Smooth muscle cell (in vitro differentiated cells): ENCODE results near the gene TTLL7. TPM values are rescaled to one million over a fixed set of nuclear protein-coding genes. Genes with fewer than 3 reads are reported as not detected.
A peak's percentile ranks its signal among the peaks of the same experiment; 100 is the strongest.

ENCODE experiments used
- DNase-seq: peaks from one replicate; lab custom pipeline; 2025; ENCODE audit not compliant: unreplicated experiment; lab: John Stamatoyannopoulos, UW
- H2AFZ ChIP-seq: fragments of 200-600 bp; sonication (generic); 2 replicates; pipeline ENCODE4 v1.6.0; 2016; ENCODE audit warnings: antibody characterized with exemption, low read depth, mild to moderate bottlenecking
- H3F3A ChIP-seq: fragments of 200-600 bp; sonication (generic); 2 replicates; pipeline ENCODE4 v1.6.0; 2017; ENCODE audit warnings: antibody characterized with exemption, low read depth
- H3K27ac ChIP-seq: fragments of 200-600 bp; sonication (generic); 2 replicates; pipeline ENCODE4 v1.5.1; 2016; ENCODE audit warnings: low read depth, mild to moderate bottlenecking
- H3K27me3 ChIP-seq: fragments of 200-600 bp; sonication (generic); 2 replicates; pipeline ENCODE4 v1.6.1; 2016; ENCODE audit warnings: low read depth, mild to moderate bottlenecking
- H3K36me3 ChIP-seq: fragments of 200-600 bp; sonication (generic); 2 replicates; pipeline ENCODE4 v1.5.1; 2016; ENCODE audit warnings: low read depth
- H3K4me1 ChIP-seq: fragments of 200-600 bp; sonication (generic); 2 replicates; pipeline ENCODE4 v1.5.1; 2016; ENCODE audit warnings: low read depth
- H3K4me2 ChIP-seq: fragments of 200-600 bp; sonication (generic); 2 replicates; pipeline ENCODE4 v1.6.0; 2016; ENCODE audit warnings: mild to moderate bottlenecking
- H3K4me3 ChIP-seq: fragments of 200-600 bp; sonication (generic); 2 replicates; pipeline ENCODE4 v1.5.1; 2016; ENCODE audit warnings: mild to moderate bottlenecking
- H3K79me2 ChIP-seq: fragments of 200-600 bp; sonication (generic); 2 replicates; pipeline ENCODE4 v1.6.0; 2016; ENCODE audit warnings: low read depth, mild to moderate bottlenecking
- H3K9ac ChIP-seq: fragments of 200-600 bp; sonication (generic); 2 replicates; pipeline ENCODE4 v1.6.0; 2016; ENCODE audit warnings: low read depth
- H3K9me3 ChIP-seq: fragments of 200-600 bp; sonication (generic); replicated peaks from 2 replicates; pipeline ENCODE4 v1.5.1; 2016; ENCODE audit warnings: low read depth
- H4K20me1 ChIP-seq: fragments of 200-600 bp; sonication (generic); 2 replicates; pipeline ENCODE4 v1.6.0; 2016; ENCODE audit warnings: low read depth
- WGBS: methylation state at CpG from one replicate; pipeline ENCODE4 v1.1.7; 2016; ENCODE audit warnings: low lambda C conversion rate; 5-methylcytosine and 5-hydroxymethylcytosine counted together
- polyA plus RNA-seq: library from polyadenylated mRNA; unstranded; fragments of >200 nt; fragmentation: Nextera tagmentation; extraction: Ambion mirVana; gene quantifications from 2 replicates; pipeline ENCODE4 v1.2.1, GENCODE V29; 2016
- total RNA-seq: library from RNA; depleted of rRNA; stranded (reverse); fragments of >200 nt; gene quantifications from 2 replicates; pipeline ENCODE4 v1.2.3, GENCODE V29; 2014
- TF ChIP-seq, protein P1 (sequence below): fragments of 200-600 bp; sonication (generic); IDR thresholded peaks from 2 replicates; pipeline ENCODE4 v1.5.1; 2017; ENCODE audit warnings: borderline replicate concordance, mild to moderate bottlenecking, antibody characterized with exemption; ENCODE audit not compliant: insufficient read depth, poor library complexity, severe bottlenecking

The TTLL7 gene
- total and polyA plus RNA-seq, 2 experiments from 2014 or later = 4.8 to 6.3 TPM

DNA sequence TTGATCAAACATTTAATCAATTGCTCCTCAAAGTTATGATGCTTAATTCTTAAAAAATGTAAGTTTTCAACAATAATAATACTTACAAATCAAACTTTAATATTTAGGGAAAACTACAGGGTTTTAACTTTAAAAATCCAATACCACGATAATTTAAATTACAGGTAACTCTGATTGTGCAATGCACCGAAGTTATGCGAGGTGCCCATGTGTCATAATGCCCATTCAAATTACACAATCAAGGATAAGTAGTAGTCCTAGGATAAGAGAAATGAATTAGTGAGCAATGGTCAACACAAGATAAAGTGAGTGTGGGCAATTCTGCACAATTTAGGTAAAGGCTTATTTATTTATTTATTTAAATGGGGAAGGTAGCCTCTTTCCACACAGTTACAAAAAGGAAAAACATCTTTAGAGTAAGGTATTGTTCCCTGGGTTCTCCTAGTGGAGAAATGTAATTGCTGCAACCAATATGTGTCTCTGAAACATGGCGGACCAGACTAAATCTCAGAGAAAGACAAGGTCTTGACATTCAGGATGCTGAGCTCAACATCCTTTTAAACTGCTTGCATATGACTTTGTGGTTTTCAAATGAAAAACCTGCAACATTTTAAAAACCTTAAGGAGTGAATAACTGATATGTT, 164.2 kb downstream of the TTLL7 start:
- H3K9ac ChIP-seq = no peak overlapping the region
- 96% methylated on average over 4 of the region's 4 CpGs for WGBS
- TF ChIP-seq, protein P1, sequence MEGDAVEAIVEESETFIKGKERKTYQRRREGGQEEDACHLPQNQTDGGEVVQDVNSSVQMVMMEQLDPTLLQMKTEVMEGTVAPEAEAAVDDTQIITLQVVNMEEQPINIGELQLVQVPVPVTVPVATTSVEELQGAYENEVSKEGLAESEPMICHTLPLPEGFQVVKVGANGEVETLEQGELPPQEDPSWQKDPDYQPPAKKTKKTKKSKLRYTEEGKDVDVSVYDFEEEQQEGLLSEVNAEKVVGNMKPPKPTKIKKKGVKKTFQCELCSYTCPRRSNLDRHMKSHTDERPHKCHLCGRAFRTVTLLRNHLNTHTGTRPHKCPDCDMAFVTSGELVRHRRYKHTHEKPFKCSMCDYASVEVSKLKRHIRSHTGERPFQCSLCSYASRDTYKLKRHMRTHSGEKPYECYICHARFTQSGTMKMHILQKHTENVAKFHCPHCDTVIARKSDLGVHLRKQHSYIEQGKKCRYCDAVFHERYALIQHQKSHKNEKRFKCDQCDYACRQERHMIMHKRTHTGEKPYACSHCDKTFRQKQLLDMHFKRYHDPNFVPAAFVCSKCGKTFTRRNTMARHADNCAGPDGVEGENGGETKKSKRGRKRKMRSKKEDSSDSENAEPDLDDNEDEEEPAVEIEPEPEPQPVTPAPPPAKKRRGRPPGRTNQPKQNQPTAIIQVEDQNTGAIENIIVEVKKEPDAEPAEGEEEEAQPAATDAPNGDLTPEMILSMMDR = no peak

DNA sequence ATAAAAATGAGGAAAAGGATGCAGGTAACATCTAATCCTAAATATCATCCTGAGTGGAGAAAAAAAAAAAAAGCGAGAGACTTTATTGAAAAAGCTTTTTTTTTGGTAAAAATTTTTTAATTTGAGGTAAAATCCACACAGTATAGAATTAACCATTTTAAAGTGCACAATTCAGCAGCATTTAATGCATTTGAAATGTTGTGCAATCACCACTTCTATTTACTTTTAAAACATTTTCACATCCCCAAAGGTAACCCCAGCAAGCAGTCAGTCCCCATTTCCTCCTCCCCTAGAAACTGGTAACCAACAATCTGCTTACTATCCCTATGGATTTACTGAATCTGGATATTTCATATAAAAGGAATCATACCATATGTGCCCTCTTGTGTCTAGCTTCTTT, 166.7 kb downstream of the TTLL7 start:
- 100% methylated on average over 1 of the region's 1 CpG for WGBS
- DNase-seq = no peak
- H2AFZ ChIP-seq = no peak overlapping the region
- no peaks in the 10 kb centered on the region for H3K79me2 ChIP-seq
- peaks cover 3% of the 10 kb centered on the region for H3K4me1 ChIP-seq
- no peak overlapping the region for H3K27ac ChIP-seq
- peaks cover 25% of the 10 kb centered on the region for H3K27me3 ChIP-seq
- no peak overlapping the region for H3K4me3 ChIP-seq
- H3K36me3 ChIP-seq = no peaks in the 10 kb centered on the region
- H4K20me1 ChIP-seq = no peaks in the 10 kb centered on the region
- H3K9me3 ChIP-seq = no peaks in the 10 kb centered on the region
- H3K9ac ChIP-seq = no peak overlapping the region
- TF ChIP-seq, protein P1 = no peak
- peaks cover 3% of the 10 kb centered on the region for H3F3A ChIP-seq
- H3K4me2 ChIP-seq = no peak overlapping the region

More for the DNA sequence above, 164.2 kb downstream of the TTLL7 start:
- no peak overlapping the region for H3K27ac ChIP-seq
- no peak for DNase-seq
- peaks cover 25% of the 10 kb centered on the region for H3K27me3 ChIP-seq
- H3K79me2 ChIP-seq = no peaks in the 10 kb centered on the region
- H3K9me3 ChIP-seq = no peaks in the 10 kb centered on the region
- no peaks in the 10 kb centered on the region for H3K36me3 ChIP-seq
- H3K4me3 ChIP-seq = no peak overlapping the region
- no peak overlapping the region for H3K4me2 ChIP-seq
- H3K4me1 ChIP-seq = peaks cover 10% of the 10 kb centered on the region
- H3F3A ChIP-seq = no peaks in the 10 kb centered on the region
- no peak overlapping the region for H2AFZ ChIP-seq
- H4K20me1 ChIP-seq = no peaks in the 10 kb centered on the region

GRCh38 chr1:83829106-83829505, 169.8 kb downstream of the TTLL7 start:
- WGBS = 58% methylated on average over 7 of the region's 7 CpGs
- Histone ChIP-seq H3K4me1 (peaks cover 3% of the 10 kb centered on the region), H3K79me2 (no peaks in the 10 kb centered on the region), H2AFZ (no peak overlapping the region), H3K27me3 (peaks cover 13% of the 10 kb centered on the region), H4K20me1 (no peaks in the 10 kb centered on the region), H3K9me3 (no peaks in the 10 kb centered on the region), H3K27ac (no peak overlapping the region), H3K9ac (no peak overlapping the region), H3K4me3 (no peak overlapping the region), H3K4me2 (peak overlapping the region; percentile 48), H3F3A (peaks cover 3% of the 10 kb centered on the region), H3K36me3 (no peaks in the 10 kb centered on the region)
- DNase-seq = no peak
- TF ChIP-seq, protein P1 = no peak

DNA sequence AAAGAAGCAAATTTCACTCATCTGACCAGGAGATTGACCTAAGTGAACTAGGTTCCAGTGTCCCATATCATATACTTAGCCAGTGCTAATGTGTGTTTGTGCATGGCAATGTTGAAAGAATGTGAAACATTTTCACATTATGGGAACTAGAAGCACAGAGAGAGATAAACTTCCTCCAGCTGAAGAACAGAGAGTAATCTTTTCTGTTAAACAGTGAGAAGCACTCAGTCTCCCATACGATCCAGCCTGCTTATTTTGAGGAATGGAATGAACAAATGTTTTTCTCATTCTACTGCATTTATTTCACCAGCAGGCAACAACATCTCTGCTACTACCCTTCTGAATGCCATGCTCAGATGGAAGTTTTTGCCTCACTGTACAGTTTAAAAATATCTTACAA, 170.5 kb downstream of the TTLL7 start:
- no peaks in the 10 kb centered on the region for H4K20me1 ChIP-seq
- H3F3A ChIP-seq = peaks cover 3% of the 10 kb centered on the region
- TF ChIP-seq, protein P1 = no peak
- H3K79me2 ChIP-seq = no peaks in the 10 kb centered on the region
- no peaks in the 10 kb centered on the region for H3K9me3 ChIP-seq
- peaks cover 13% of the 10 kb centered on the region for H3K27me3 ChIP-seq
- H3K9ac ChIP-seq = no peak overlapping the region
- no peak overlapping the region for H3K4me3 ChIP-seq
- WGBS = 0% methylated on average over 1 of the region's 1 CpG
- H3K4me1 ChIP-seq = peaks cover 3% of the 10 kb centered on the region
- H3K36me3 ChIP-seq = no peaks in the 10 kb centered on the region
- peak overlapping the region; percentile 15 for H3K27ac ChIP-seq
- peak overlapping the region; percentile 48 for H3K4me2 ChIP-seq
- peak overlapping the region; percentile 41 for H2AFZ ChIP-seq
- no peak for DNase-seq
